Measurements from ENCODE around the gene NAT9. TPM values are rescaled to one million over a fixed set of nuclear protein-coding genes. Genes with fewer than 3 reads are reported as not detected.

Gene NAT9
- total and polyA plus RNA-seq, 2 experiments from 2014 or later: 37.3 to 37.5 TPM

DNA sequence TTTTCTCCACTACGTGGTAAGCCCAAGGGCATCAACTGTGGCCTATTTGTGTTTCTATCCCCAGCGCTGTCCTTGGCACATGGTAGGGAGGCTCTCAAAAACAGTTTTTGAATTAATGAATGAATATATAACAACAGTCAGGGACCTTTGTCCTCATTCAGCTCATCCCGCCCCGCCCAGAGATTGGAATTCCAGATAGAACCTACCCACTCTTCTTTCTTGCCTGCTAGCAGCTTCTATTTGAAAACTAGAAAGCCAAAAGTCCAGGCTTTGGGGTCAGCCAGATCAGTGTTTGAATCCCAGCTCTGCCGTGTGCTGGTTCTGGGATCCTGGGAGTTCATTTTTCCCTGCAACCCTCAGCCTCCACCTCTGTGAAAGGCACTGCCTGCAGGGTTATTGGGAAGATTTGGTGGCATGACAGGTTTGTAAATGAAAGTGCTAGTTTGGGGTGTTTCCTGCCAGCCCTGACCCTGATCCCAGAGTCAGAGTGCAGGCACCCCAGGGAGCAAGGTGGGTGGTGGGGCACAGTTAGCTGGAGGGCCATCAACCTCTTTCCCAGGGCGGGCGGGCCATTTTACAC is 23.2 kb downstream of the NAT9 start:
- peaks cover 18% of the 10 kb centered on the region for H3K27me3 Mint-ChIP-seq (ENCODE audit: insufficient read depth, low read depth, poor library complexity)
- no peak overlapping the region for H3K4me2 ChIP-seq
- no peaks in the 10 kb centered on the region for H3K9me2 ChIP-seq (ENCODE audit: insufficient read depth)
- peaks cover 44% of the 10 kb centered on the region for H3K4me1 Mint-ChIP-seq
- H3K27ac ChIP-seq (ENCODE audit: low read depth): no peak overlapping the region
- ATAC-seq (no peak), DNase-seq (ENCODE audit: low spot score) (no peak)
- H2AFZ ChIP-seq: no peak overlapping the region
- H3F3A ChIP-seq (replicated peaks; ENCODE audit: low read depth): 0 out of 2 replicates have a peak, but pooled peaks cover under 1% of the 10 kb centered on the region
- no peak overlapping the region for H3K4me3 Mint-ChIP-seq
- peaks cover 67% of the 10 kb centered on the region for H4K20me1 ChIP-seq (replicated peaks; ENCODE audit: insufficient read depth)
- H3K27ac Mint-ChIP-seq: no peak overlapping the region
- no peaks in the 10 kb centered on the region for H3K36me3 ChIP-seq (ENCODE audit: insufficient read depth)
- H3K36me3 Mint-ChIP-seq (ENCODE audit: low read depth): peaks cover 16% of the 10 kb centered on the region
- TF ChIP-seq EZH2 (IDR thresholded peaks at IDR 0.05; ENCODE audit: low read depth, unreplicated experiment): no peak
- no peak for TF ChIP-seq STAT1 (IDR thresholded peaks at IDR 0.05; ENCODE audit: unreplicated experiment)
- TF ChIP-seq, protein P1, sequence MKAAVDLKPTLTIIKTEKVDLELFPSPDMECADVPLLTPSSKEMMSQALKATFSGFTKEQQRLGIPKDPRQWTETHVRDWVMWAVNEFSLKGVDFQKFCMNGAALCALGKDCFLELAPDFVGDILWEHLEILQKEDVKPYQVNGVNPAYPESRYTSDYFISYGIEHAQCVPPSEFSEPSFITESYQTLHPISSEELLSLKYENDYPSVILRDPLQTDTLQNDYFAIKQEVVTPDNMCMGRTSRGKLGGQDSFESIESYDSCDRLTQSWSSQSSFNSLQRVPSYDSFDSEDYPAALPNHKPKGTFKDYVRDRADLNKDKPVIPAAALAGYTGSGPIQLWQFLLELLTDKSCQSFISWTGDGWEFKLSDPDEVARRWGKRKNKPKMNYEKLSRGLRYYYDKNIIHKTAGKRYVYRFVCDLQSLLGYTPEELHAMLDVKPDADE (IDR thresholded peaks at IDR 0.05): no peak
- TF ChIP-seq CREB1 (CRISPR knock-in tag; IDR thresholded peaks at IDR 0.05; ENCODE audit: low read depth): no peak
- TF ChIP-seq POLR2AphosphoS5 (IDR thresholded peaks at IDR 0.05; ENCODE audit: low read depth): no peak
- no peak for TF ChIP-seq NANOG (IDR thresholded peaks at IDR 0.05; ENCODE audit: borderline replicate concordance)
- TF ChIP-seq ZNF114 (CRISPR knock-in tag; IDR thresholded peaks at IDR 0.05): no peak
- TF ChIP-seq, protein P2, sequence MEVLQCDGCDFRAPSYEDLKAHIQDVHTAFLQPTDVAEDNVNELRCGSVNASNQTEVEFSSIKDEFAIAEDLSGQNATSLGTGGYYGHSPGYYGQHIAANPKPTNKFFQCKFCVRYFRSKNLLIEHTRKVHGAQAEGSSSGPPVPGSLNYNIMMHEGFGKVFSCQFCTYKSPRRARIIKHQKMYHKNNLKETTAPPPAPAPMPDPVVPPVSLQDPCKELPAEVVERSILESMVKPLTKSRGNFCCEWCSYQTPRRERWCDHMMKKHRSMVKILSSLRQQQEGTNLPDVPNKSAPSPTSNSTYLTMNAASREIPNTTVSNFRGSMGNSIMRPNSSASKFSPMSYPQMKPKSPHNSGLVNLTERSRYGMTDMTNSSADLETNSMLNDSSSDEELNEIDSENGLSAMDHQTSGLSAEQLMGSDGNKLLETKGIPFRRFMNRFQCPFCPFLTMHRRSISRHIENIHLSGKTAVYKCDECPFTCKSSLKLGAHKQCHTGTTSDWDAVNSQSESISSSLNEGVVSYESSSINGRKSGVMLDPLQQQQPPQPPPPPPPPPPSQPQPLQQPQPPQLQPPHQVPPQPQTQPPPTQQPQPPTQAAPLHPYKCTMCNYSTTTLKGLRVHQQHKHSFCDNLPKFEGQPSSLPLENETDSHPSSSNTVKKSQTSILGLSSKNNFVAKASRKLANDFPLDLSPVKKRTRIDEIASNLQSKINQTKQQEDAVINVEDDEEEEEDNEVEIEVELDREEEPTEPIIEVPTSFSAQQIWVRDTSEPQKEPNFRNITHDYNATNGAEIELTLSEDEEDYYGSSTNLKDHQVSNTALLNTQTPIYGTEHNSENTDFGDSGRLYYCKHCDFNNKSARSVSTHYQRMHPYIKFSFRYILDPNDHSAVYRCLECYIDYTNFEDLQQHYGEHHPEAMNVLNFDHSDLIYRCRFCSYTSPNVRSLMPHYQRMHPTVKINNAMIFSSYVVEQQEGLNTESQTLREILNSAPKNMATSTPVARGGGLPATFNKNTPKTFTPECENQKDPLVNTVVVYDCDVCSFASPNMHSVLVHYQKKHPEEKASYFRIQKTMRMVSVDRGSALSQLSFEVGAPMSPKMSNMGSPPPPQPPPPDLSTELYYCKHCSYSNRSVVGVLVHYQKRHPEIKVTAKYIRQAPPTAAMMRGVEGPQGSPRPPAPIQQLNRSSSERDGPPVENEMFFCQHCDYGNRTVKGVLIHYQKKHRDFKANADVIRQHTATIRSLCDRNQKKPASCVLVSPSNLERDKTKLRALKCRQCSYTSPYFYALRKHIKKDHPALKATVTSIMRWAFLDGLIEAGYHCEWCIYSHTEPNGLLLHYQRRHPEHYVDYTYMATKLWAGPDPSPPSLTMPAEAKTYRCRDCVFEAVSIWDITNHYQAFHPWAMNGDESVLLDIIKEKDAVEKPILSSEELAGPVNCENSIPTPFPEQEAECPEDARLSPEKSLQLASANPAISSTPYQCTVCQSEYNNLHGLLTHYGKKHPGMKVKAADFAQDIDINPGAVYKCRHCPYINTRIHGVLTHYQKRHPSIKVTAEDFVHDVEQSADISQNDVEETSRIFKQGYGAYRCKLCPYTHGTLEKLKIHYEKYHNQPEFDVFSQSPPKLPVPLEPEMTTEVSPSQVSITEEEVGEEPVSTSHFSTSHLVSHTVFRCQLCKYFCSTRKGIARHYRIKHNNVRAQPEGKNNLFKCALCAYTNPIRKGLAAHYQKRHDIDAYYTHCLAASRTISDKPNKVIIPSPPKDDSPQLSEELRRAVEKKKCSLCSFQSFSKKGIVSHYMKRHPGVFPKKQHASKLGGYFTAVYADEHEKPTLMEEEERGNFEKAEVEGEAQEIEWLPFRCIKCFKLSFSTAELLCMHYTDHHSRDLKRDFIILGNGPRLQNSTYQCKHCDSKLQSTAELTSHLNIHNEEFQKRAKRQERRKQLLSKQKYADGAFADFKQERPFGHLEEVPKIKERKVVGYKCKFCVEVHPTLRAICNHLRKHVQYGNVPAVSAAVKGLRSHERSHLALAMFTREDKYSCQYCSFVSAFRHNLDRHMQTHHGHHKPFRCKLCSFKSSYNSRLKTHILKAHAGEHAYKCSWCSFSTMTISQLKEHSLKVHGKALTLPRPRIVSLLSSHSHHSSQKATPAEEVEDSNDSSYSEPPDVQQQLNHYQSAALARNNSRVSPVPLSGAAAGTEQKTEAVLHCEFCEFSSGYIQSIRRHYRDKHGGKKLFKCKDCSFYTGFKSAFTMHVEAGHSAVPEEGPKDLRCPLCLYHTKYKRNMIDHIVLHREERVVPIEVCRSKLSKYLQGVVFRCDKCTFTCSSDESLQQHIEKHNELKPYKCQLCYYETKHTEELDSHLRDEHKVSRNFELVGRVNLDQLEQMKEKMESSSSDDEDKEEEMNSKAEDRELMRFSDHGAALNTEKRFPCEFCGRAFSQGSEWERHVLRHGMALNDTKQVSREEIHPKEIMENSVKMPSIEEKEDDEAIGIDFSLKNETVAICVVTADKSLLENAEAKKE (CRISPR knock-in tag; IDR thresholded peaks at IDR 0.05): no peak
- no peak for TF ChIP-seq EZH2phosphoT487 (IDR thresholded peaks at IDR 0.05; ENCODE audit: unreplicated experiment)
- no peak for TF ChIP-seq CTCF (conservative IDR thresholded peaks at IDR 0.05; ENCODE audit: low read depth in 2 of 2)
- TF ChIP-seq REST (IDR thresholded peaks at IDR 0.05; ENCODE audit: unreplicated experiment): no peak
- no peak for TF ChIP-seq JUNB (IDR thresholded peaks at IDR 0.05; ENCODE audit: unreplicated experiment)
- no peak for TF ChIP-seq ZNF331 (CRISPR knock-in tag; IDR thresholded peaks at IDR 0.05; ENCODE audit: low read depth)
- peaks cover 30% of the 10 kb centered on the region for H3K4me1 ChIP-seq (ENCODE audit: insufficient read depth)
- no peaks in the 10 kb centered on the region for H3K9me3 Mint-ChIP-seq
- peaks cover 84% of the 10 kb centered on the region for H3K79me2 ChIP-seq (replicated peaks; ENCODE audit: insufficient read depth)
- no peak overlapping the region for H3K4me3 ChIP-seq
- no peaks in the 10 kb centered on the region for H3K27me3 ChIP-seq (ENCODE audit: insufficient read depth)
